Erythroblast (primary cell): ENCODE data around the gene FASTKD1.

Experiments
- GATA1 ChIP-seq: IDR thresholded peaks from 2 replicates; pipeline ENCODE4 v1.6.1; 2011; ENCODE audit warnings: low read depth, mild to moderate bottlenecking, control low read depth, low read length, moderate library complexity
- POLR2A ChIP-seq: IDR thresholded peaks from 2 replicates; pipeline ENCODE4 v1.6.1; 2011; ENCODE audit warnings: mild to moderate bottlenecking, low read length

- TF ChIP-seq POLR2A (no peak), GATA1 (no peak)
Observed at GRCh38 chr2:169590804-169591203, 17.1 kb upstream of the FASTKD1 start.
